MCF 10A (cell line): ENCODE results near the gene PACRG. TPM values are rescaled to one million over a fixed set of nuclear protein-coding genes. Genes with fewer than 3 reads are reported as not detected.

Experiments
- BruUV-seq: library from RNA; stranded (reverse); fragments of 400-500 nt; replicated peaks from 2 replicates; lab custom pipeline; 2021; lab: Mats Ljungman, UMichigan
- CTCF ChIA-PET: fragments of 300-600 bp; sonication (Branson Sonifier 250); formaldehyde crosslinking; extraction: SDS; loops from one replicate; lab custom pipeline; 2021; ENCODE audit warnings: antibody characterized with exemption, inconsistent platforms; lab: Yijun Ruan, JAX
- POLR2A ChIA-PET: fragments of 300-600, 350-650 bp; sonication (Branson Sonifier 250); formaldehyde crosslinking; extraction: SDS; loops from one replicate; lab custom pipeline; 2020; ENCODE audit warnings: antibody characterized with exemption, inconsistent platforms; lab: Yijun Ruan, JAX
- DNase-seq: peaks from one replicate; pipeline ENCODE4 v3.0.0-alpha.2; 2018; ENCODE audit not compliant: unreplicated experiment
- H3K27ac Mint-ChIP-seq: one replicate; pipeline ENCODE4 v1.8.0; 2022; ENCODE audit warnings: mild to moderate bottlenecking, low read depth, mixed read lengths; ENCODE audit not compliant: unreplicated experiment
- H3K27me3 Mint-ChIP-seq: one replicate; pipeline ENCODE4 v1.8.0; 2022; ENCODE audit warnings: mixed read lengths; ENCODE audit not compliant: insufficient read depth, unreplicated experiment
- H3K36me3 Mint-ChIP-seq: one replicate; pipeline ENCODE4 v1.8.0; 2022; ENCODE audit warnings: mild to moderate bottlenecking, moderate library complexity, mixed read lengths; ENCODE audit not compliant: insufficient read depth, unreplicated experiment
- H3K4me1 Mint-ChIP-seq: one replicate; pipeline ENCODE4 v1.8.0; 2022; ENCODE audit warnings: mixed read lengths; ENCODE audit not compliant: insufficient read depth, unreplicated experiment
- H3K4me3 Mint-ChIP-seq: one replicate; pipeline ENCODE4 v1.8.0; 2022; ENCODE audit warnings: mild to moderate bottlenecking, moderate library complexity, mixed read lengths; ENCODE audit not compliant: unreplicated experiment
- H3K9me3 Mint-ChIP-seq: one replicate; pipeline ENCODE4 v1.8.0; 2022; ENCODE audit warnings: mixed read lengths; ENCODE audit not compliant: unreplicated experiment
- CTCF ChIP-seq: fragments of 200-600 bp; IDR thresholded peaks from one replicate; pipeline ENCODE4 v1.8.0; 2022; ENCODE audit warnings: antibody characterized with exemption, mild to moderate bottlenecking; ENCODE audit not compliant: unreplicated experiment
- intact Hi-C: fragments of 100-400 bp; cut with micrococcal nuclease; formaldehyde crosslinking; loops from 2 replicates; pipeline ENCODE4 v1.14.1; 2022
- total RNA-seq: library from RNA; stranded (reverse); gene quantifications from 2 replicates; pipeline ENCODE4 v1.2.3, GENCODE V29; 2022

Gene PACRG
- total RNA-seq, 1 experiment from 2014 or later, result not detected

- Mint-ChIP-seq H3K36me3 (no peaks in the 10 kb centered on the region), H3K27me3 (no peaks in the 10 kb centered on the region), H3K4me1 (no peaks in the 10 kb centered on the region), H3K27ac (no peak overlapping the region), H3K9me3 (peaks cover 8% of the 10 kb centered on the region), H3K4me3 (no peak overlapping the region)
- POLR2A ChIA-PET, result no interaction called here
- TF ChIP-seq CTCF, result no peak
- intact Hi-C loops, result no loop called here
- DNase-seq, result no peak
- BruUV-seq, result no TSS peak
- CTCF ChIA-PET, result interaction anchor here (0.6 kb wide), 2 partner anchors 728 to 800 kb away, joined by 3 to 4 read pairs; no protein-coding TSS in a partner anchor
Observed at GRCh38 chr6:162833776-162834175, 106.0 kb downstream of the PACRG start.

DNA sequence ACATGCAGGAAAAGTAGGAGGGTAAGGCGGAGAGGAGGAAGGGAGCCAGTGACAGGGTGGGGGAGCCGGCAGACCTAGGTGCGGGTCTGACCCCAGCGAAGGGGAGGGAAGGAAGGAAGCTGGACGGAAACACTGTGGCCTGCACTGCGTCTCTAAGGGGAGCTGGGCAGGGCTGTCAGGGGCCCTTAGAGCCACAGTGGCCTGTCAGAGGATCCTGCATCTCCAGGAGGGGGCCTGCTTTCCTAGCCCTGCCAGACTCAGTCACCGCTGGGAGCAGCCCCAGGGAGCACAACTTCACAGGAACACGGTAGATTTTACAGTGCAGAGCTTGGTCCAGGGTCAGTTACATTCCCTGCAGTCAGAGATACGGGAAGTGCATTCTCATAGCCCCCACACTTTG, 118.2 kb downstream of the PACRG start:
- H3K9me3 Mint-ChIP-seq, result no peaks in the 10 kb centered on the region
- H3K27me3 Mint-ChIP-seq, result no peaks in the 10 kb centered on the region
- no peak for TF ChIP-seq CTCF
- no peak overlapping the region for H3K4me3 Mint-ChIP-seq
- DNase-seq, result no peak
- ChIA-PET CTCF (interaction anchor here (0.6 to 0.7 kb wide), 2 partner anchors 300 to 473 kb away, joined by 3 to 6 read pairs; no protein-coding TSS in a partner anchor), POLR2A (no interaction called here)
- H3K4me1 Mint-ChIP-seq, result peaks cover 6% of the 10 kb centered on the region
- intact Hi-C loops, result no loop called here
- BruUV-seq, result no TSS peak
- H3K27ac Mint-ChIP-seq, result no peak overlapping the region
- no peaks in the 10 kb centered on the region for H3K36me3 Mint-ChIP-seq

GRCh38 chr6:162846723-162847122, 118.9 kb downstream of the PACRG start:
- TF ChIP-seq CTCF, result no peak
- no TSS peak for BruUV-seq
- DNase-seq, result no peak
- peaks cover 6% of the 10 kb centered on the region for H3K4me1 Mint-ChIP-seq
- intact Hi-C loops, result no loop called here
- no peak overlapping the region for H3K4me3 Mint-ChIP-seq
- CTCF ChIA-PET, result interaction anchor here (0.6 to 1.9 kb wide), 3 partner anchors 10 to 544 kb away, joined by 3 to 8 read pairs (median 4); no protein-coding TSS in a partner anchor
- H3K27me3 Mint-ChIP-seq, result no peaks in the 10 kb centered on the region
- POLR2A ChIA-PET, result no interaction called here
- H3K27ac Mint-ChIP-seq, result no peak overlapping the region
- no peaks in the 10 kb centered on the region for H3K36me3 Mint-ChIP-seq
- H3K9me3 Mint-ChIP-seq, result no peaks in the 10 kb centered on the region

DNA sequence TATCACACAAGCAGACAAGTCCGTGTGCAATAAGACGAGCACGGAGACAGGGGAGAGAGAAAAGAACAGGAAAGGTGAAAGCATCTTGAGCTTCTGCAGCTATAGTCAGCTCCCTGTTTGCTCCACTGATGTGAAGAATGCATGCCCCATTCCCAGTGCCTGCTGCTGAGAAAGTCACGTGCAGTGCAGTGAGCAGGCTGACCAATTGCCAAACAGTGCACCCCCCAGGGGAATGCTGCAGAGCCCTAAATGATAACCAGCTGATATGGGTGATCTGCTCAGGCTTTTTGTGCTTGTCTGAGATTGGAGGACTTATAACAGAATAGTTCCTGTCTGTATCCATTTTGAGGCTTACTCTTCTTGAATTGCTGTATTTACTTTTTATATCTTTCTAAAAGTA, 121.5 kb downstream of the PACRG start:
- no peak overlapping the region for H3K27ac Mint-ChIP-seq
- DNase-seq, result no peak
- no peaks in the 10 kb centered on the region for H3K9me3 Mint-ChIP-seq
- H3K4me1 Mint-ChIP-seq, result peaks cover 6% of the 10 kb centered on the region
- intact Hi-C loops, result no loop called here
- no peaks in the 10 kb centered on the region for H3K27me3 Mint-ChIP-seq
- CTCF ChIA-PET, result no interaction called here
- no peak overlapping the region for H3K4me3 Mint-ChIP-seq
- POLR2A ChIA-PET, result no interaction called here
- TF ChIP-seq CTCF, result no peak
- BruUV-seq, result no TSS peak
- H3K36me3 Mint-ChIP-seq, result no peaks in the 10 kb centered on the region
